ENCODE data around the gene TAS1R3.

Gene TAS1R3

DNA sequence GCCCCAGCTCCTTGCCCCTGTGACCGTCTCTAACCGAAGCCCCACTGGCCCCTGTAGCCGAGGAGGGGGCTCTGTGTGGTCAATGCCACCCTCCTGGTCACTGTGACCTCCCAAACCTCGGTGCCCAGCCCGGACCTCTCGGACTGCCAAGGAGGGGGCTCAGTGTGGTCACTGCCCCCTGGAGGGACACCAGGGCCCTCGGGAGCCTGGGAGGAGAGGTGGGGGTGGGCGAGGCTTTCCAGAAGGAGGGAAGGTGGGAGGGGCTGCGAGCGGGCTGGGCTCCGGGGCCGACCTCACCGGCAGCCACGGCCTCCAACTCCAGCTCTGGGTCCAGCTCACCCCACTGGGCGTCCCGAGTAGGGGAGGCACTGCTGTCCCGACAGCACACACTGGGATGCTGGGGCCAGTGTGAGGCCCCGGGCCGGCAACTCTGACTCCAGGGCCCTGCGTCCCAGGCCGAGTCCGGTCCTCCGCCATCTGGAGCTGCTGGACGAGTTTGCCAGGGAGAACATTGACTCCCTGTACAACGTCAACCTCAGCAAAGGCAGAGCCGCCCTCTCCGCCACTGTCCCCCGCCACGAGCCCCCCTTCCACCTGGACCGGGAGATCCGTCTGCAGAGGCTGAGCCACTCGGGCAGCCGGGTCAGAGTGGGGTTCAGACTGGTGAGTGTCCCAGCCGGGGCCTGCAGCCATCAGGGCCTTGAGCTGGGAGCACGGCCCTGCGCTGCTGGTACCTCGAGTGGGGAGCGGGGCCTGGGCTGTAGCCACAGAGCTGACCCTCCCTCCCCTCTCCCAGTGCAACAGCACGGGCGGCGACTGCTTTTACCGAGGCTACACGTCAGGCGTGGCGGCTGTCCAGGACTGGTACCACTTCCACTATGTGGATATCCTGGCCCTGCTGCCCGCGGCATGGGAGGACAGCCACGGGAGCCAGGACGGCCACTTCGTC is 44.5 kb upstream of the TAS1R3 start:
- TF ChIP-seq FOXM1 (IDR thresholded peaks at IDR 0.05; ENCODE audit: borderline replicate concordance, low read depth), result no peak
- no peak for TF ChIP-seq CREB1 (IDR thresholded peaks at IDR 0.05; ENCODE audit: low read depth)
- no peak for TF ChIP-seq EP300 (IDR thresholded peaks at IDR 0.05; ENCODE audit: borderline replicate concordance)
- no peak for TF ChIP-seq TEAD4 (IDR thresholded peaks at IDR 0.05)
- no peak for TF ChIP-seq ZBTB7A (IDR thresholded peaks at IDR 0.05; ENCODE audit: low read depth)
- TF ChIP-seq, protein P1, sequence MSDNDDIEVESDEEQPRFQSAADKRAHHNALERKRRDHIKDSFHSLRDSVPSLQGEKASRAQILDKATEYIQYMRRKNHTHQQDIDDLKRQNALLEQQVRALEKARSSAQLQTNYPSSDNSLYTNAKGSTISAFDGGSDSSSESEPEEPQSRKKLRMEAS (IDR thresholded peaks at IDR 0.05), result no peak

DNA sequence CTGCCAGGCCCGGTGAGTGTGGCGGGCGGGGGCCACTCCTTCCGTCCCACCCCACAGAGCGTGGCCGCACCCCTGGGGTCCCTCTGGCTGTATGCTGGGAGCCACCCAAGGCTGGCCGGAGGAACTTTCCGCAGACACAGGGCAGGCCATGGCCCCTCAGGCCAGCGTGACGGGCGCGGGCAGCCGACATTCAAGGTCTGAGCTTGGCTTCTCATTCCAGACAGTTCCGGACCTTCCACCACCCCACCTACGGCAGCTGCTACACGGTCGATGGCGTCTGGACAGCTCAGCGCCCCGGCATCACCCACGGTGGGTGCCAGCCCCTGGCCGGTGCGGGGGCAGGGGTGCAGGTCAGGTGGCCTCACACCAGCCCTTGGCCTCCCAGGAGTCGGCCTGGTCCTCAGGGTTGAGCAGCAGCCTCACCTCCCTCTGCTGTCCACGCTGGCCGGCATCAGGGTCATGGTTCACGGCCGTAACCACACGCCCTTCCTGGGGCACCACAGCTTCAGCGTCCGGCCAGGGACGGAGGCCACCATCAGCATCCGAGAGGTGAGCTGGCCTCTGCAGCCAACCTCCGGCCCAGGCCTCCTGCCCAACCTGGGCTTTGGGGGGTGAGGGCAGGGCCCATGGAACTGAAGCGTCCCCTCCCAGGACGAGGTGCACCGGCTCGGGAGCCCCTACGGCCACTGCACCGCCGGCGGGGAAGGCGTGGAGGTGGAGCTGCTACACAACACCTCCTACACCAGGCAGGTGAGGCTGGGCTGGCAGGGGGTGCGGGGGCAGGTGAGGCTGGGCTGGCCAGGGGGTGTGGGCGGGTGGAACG is 43.6 kb upstream of the TAS1R3 start:
- TF ChIP-seq TEAD4 (IDR thresholded peaks at IDR 0.05) (no peak), CREB1 (IDR thresholded peaks at IDR 0.05; ENCODE audit: low read depth) (no peak), FOXM1 (IDR thresholded peaks at IDR 0.05; ENCODE audit: borderline replicate concordance, low read depth) (no peak), RAD21 (IDR thresholded peaks at IDR 0.05; ENCODE audit: low read depth) (no peak), EGR1 (IDR thresholded peaks at IDR 0.05) (peak; percentile 68)

DNA sequence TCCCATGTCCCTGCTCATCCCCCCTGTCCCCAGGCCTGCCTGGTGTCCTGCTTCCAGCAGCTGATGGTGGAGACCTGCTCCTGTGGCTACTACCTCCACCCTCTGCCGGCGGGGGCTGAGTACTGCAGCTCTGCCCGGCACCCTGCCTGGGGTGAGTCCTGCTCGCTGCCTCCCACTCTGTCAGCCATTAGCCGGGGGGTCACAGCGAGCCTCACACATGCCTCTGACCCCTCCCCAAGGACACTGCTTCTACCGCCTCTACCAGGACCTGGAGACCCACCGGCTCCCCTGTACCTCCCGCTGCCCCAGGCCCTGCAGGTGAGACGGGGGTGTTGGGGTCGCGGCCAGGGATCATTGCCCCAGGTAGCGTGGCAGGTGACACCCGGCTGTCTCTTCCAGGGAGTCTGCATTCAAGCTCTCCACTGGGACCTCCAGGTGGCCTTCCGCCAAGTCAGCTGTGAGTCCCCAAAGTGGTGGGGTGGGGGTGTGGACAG is 40.8 kb upstream of the TAS1R3 start:
- TF ChIP-seq, protein P1 (IDR thresholded peaks at IDR 0.05), result no peak
- TF ChIP-seq RAD21 (IDR thresholded peaks at IDR 0.05; ENCODE audit: low read depth), result peak; percentile 73

DNA sequence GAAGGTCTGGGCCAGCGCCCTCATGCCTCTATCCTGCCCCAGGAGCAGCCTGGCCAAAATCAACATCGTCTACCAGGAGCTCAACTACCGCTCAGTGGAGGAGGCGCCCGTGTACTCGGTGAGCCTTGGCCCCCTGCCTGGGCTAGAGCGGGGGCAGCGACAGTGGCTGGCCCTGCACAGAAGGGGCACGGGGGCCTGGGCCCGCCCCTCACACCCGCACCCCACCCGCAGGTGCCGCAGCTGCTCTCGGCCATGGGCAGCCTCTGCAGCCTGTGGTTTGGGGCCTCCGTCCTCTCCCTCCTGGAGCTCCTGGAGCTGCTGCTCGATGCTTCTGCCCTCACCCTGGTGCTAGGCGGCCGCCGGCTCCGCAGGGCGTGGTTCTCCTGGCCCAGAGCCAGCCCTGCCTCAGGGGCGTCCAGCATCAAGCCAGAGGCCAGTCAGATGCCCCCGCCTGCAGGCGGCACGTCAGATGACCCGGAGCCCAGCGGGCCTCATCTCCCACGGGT is 40.0 kb upstream of the TAS1R3 start:
- no peak for TF ChIP-seq EGR1 (IDR thresholded peaks at IDR 0.05)
- TF ChIP-seq RAD21 (IDR thresholded peaks at IDR 0.05; ENCODE audit: low read depth), result no peak
- TF ChIP-seq NFIC (IDR thresholded peaks at IDR 0.05), result peak; percentile 75
- TF ChIP-seq, protein P2, sequence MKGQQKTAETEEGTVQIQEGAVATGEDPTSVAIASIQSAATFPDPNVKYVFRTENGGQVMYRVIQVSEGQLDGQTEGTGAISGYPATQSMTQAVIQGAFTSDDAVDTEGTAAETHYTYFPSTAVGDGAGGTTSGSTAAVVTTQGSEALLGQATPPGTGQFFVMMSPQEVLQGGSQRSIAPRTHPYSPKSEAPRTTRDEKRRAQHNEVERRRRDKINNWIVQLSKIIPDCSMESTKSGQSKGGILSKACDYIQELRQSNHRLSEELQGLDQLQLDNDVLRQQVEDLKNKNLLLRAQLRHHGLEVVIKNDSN (IDR thresholded peaks at IDR 0.05), result no peak

DNA sequence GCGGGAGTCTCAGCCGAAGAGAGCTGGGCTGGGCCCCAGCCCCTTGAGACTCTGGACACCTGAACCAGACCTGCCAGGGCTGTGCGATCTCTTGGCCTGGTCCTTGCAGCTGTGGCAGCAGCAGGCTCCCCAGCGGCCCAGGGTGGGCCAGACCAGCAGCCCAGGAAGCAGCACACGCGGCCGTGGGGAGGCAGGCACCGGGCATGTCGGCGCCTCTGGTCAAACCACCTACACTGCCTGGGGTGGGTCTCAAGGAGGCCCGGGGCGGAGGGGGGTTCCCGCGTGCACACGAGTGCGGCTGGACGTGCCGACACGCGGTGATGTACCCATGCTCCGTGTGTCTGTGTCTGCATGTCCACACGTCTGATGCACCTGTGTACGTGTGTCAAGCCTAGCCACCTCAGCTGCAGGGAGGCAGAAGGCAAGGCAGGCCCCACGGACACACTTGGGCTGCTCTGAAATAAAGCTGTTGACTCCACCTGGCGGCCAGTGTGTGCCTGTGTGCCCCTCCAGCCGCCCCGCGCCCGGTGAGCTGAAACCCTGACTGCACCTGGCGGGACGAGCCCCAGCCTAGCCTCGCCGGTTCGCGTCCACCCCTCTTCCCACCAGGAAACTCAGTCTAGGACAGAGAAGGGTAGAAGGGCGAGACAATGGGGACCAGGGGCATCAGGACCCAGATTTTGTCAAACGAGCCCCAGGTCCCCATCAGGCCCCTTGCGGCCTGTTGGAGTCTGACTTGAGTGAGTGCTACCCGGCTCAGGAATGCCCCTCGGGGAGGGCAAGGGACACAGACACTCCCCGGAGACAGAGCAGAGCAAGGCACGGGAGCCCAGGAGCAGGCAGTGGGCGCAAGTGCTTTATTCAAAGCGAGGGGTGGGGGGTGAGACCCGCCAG is 39.3 kb upstream of the TAS1R3 start:
- no peak for TF ChIP-seq NFIC (IDR thresholded peaks at IDR 0.05)
- TF ChIP-seq RAD21 (IDR thresholded peaks at IDR 0.05; ENCODE audit: low read depth), result peak; percentile 74
- TF ChIP-seq CEBPB (IDR thresholded peaks at IDR 0.05), result no peak
- TF ChIP-seq, protein P2 (IDR thresholded peaks at IDR 0.05), result no peak
- no peak for TF ChIP-seq CREB1 (IDR thresholded peaks at IDR 0.05; ENCODE audit: low read depth)

DNA sequence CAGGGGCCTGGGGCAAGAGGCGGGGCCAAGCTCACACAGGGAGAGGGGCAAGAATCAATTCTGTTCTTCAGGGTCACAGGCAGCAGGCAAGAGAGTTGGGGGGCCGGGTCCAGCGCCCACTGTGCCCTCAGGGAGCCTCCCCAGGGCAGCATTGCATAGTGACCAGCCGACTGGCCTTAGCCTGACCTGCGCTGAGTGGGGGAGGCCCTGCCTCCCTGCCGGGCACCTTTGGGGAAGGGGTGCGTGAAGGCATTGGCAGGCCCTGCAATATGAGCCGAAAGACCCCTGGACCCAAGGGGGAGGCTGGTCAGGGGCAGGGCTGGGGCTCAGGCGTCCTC is 38.7 kb upstream of the TAS1R3 start:
- TF ChIP-seq EGR1 (IDR thresholded peaks at IDR 0.05), result no peak
- no peak for TF ChIP-seq TCF12 (IDR thresholded peaks at IDR 0.05; ENCODE audit: low read depth)
- TF ChIP-seq CREB1 (IDR thresholded peaks at IDR 0.05; ENCODE audit: low read depth), result no peak
- TF ChIP-seq TAF1 (IDR thresholded peaks at IDR 0.05; ENCODE audit: low read depth), result no peak
- no peak for TF ChIP-seq ZBTB7A (IDR thresholded peaks at IDR 0.05; ENCODE audit: low read depth)

DNA sequence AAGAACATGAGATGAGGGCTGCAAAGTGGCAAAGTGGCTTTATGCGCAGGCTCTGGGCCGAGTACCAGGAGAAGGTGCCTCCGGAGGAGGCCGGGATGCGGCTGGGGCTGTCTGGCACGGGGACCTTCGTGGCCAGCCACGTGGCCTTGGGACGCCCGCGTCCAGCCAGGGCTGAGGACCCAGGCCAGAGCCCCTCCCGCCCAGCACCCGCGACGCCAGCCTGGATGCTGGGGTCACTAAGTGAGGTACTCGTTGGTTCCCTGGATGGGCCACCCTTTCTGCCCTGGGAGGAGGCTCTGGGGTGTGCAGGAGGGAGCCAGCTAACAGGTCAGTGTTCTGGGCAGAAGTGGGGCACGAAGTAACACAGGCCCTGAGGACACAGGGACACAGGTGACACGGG is 38.2 kb upstream of the TAS1R3 start:
- TF ChIP-seq TEAD4 (IDR thresholded peaks at IDR 0.05), result no peak
- no peak for TF ChIP-seq EGR1 (IDR thresholded peaks at IDR 0.05)
- TF ChIP-seq FOXM1 (IDR thresholded peaks at IDR 0.05; ENCODE audit: borderline replicate concordance, low read depth), result no peak
- no peak for TF ChIP-seq TAF1 (IDR thresholded peaks at IDR 0.05; ENCODE audit: low read depth)
- TF ChIP-seq, protein P3, sequence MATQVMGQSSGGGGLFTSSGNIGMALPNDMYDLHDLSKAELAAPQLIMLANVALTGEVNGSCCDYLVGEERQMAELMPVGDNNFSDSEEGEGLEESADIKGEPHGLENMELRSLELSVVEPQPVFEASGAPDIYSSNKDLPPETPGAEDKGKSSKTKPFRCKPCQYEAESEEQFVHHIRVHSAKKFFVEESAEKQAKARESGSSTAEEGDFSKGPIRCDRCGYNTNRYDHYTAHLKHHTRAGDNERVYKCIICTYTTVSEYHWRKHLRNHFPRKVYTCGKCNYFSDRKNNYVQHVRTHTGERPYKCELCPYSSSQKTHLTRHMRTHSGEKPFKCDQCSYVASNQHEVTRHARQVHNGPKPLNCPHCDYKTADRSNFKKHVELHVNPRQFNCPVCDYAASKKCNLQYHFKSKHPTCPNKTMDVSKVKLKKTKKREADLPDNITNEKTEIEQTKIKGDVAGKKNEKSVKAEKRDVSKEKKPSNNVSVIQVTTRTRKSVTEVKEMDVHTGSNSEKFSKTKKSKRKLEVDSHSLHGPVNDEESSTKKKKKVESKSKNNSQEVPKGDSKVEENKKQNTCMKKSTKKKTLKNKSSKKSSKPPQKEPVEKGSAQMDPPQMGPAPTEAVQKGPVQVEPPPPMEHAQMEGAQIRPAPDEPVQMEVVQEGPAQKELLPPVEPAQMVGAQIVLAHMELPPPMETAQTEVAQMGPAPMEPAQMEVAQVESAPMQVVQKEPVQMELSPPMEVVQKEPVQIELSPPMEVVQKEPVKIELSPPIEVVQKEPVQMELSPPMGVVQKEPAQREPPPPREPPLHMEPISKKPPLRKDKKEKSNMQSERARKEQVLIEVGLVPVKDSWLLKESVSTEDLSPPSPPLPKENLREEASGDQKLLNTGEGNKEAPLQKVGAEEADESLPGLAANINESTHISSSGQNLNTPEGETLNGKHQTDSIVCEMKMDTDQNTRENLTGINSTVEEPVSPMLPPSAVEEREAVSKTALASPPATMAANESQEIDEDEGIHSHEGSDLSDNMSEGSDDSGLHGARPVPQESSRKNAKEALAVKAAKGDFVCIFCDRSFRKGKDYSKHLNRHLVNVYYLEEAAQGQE (IDR thresholded peaks at IDR 0.05; ENCODE audit: low read depth), result no peak
- TF ChIP-seq RAD21 (IDR thresholded peaks at IDR 0.05; ENCODE audit: low read depth), result no peak
- no peak for TF ChIP-seq YY1 (IDR thresholded peaks at IDR 0.05; ENCODE audit: low read depth)
- TF ChIP-seq, protein P1 (IDR thresholded peaks at IDR 0.05), result no peak
- no peak for TF ChIP-seq TCF12 (IDR thresholded peaks at IDR 0.05; ENCODE audit: low read depth)
- TF ChIP-seq ZBTB7A (IDR thresholded peaks at IDR 0.05; ENCODE audit: low read depth), result no peak
- TF ChIP-seq NFIC (IDR thresholded peaks at IDR 0.05), result no peak
